Smooth muscle cell (in vitro differentiated cells): ENCODE measurements around the gene LUC7L. TPM values are rescaled to one million over a fixed set of nuclear protein-coding genes. Genes with fewer than 3 reads are reported as not detected.

Source experiments
- DNase-seq: peaks from one replicate; lab custom pipeline; 2025; ENCODE audit not compliant: unreplicated experiment; lab: John Stamatoyannopoulos, UW
- H2AFZ ChIP-seq: fragments of 200-600 bp; sonication (generic); 2 replicates; pipeline ENCODE4 v1.6.0; 2016; ENCODE audit warnings: antibody characterized with exemption, low read depth, mild to moderate bottlenecking
- H3F3A ChIP-seq: fragments of 200-600 bp; sonication (generic); 2 replicates; pipeline ENCODE4 v1.6.0; 2017; ENCODE audit warnings: antibody characterized with exemption, low read depth
- H3K27ac ChIP-seq: fragments of 200-600 bp; sonication (generic); 2 replicates; pipeline ENCODE4 v1.5.1; 2016; ENCODE audit warnings: low read depth, mild to moderate bottlenecking
- H3K27me3 ChIP-seq: fragments of 200-600 bp; sonication (generic); 2 replicates; pipeline ENCODE4 v1.6.1; 2016; ENCODE audit warnings: low read depth, mild to moderate bottlenecking
- H3K36me3 ChIP-seq: fragments of 200-600 bp; sonication (generic); 2 replicates; pipeline ENCODE4 v1.5.1; 2016; ENCODE audit warnings: low read depth
- H3K4me1 ChIP-seq: fragments of 200-600 bp; sonication (generic); 2 replicates; pipeline ENCODE4 v1.5.1; 2016; ENCODE audit warnings: low read depth
- H3K4me2 ChIP-seq: fragments of 200-600 bp; sonication (generic); 2 replicates; pipeline ENCODE4 v1.6.0; 2016; ENCODE audit warnings: mild to moderate bottlenecking
- H3K4me3 ChIP-seq: fragments of 200-600 bp; sonication (generic); 2 replicates; pipeline ENCODE4 v1.5.1; 2016; ENCODE audit warnings: mild to moderate bottlenecking
- H3K79me2 ChIP-seq: fragments of 200-600 bp; sonication (generic); 2 replicates; pipeline ENCODE4 v1.6.0; 2016; ENCODE audit warnings: low read depth, mild to moderate bottlenecking
- H3K9ac ChIP-seq: fragments of 200-600 bp; sonication (generic); 2 replicates; pipeline ENCODE4 v1.6.0; 2016; ENCODE audit warnings: low read depth
- H3K9me3 ChIP-seq: fragments of 200-600 bp; sonication (generic); replicated peaks from 2 replicates; pipeline ENCODE4 v1.5.1; 2016; ENCODE audit warnings: low read depth
- H4K20me1 ChIP-seq: fragments of 200-600 bp; sonication (generic); 2 replicates; pipeline ENCODE4 v1.6.0; 2016; ENCODE audit warnings: low read depth
- CTCF ChIP-seq: fragments of 200-600 bp; sonication (generic); IDR thresholded peaks from 2 replicates; pipeline ENCODE4 v1.5.1; 2017; ENCODE audit warnings: borderline replicate concordance, mild to moderate bottlenecking, antibody characterized with exemption; ENCODE audit not compliant: insufficient read depth, poor library complexity, severe bottlenecking
- WGBS: methylation state at CpG from one replicate; pipeline ENCODE4 v1.1.7; 2016; ENCODE audit warnings: low lambda C conversion rate; 5-methylcytosine and 5-hydroxymethylcytosine counted together
- polyA plus RNA-seq: library from polyadenylated mRNA; unstranded; fragments of >200 nt; fragmentation: Nextera tagmentation; extraction: Ambion mirVana; gene quantifications from 2 replicates; pipeline ENCODE4 v1.2.1, GENCODE V29; 2016
- total RNA-seq: library from RNA; depleted of rRNA; stranded (reverse); fragments of >200 nt; gene quantifications from 2 replicates; pipeline ENCODE4 v1.2.3, GENCODE V29; 2014

The LUC7L gene
- total and polyA plus RNA-seq, 2 experiments from 2014 or later, result 56.2 to 70.6 TPM

GRCh38 chr16:203246-203645 lies 26.0 kb downstream of the LUC7L start:
- H3K36me3 ChIP-seq, result peaks cover 51% of the 10 kb centered on the region
- H3K9me3 ChIP-seq, result no peaks in the 10 kb centered on the region
- TF ChIP-seq CTCF, result no peak
- no peaks in the 10 kb centered on the region for H3K27me3 ChIP-seq
- peak overlapping the region; percentile 22 for H3K4me2 ChIP-seq
- H3F3A ChIP-seq, result peaks cover 4% of the 10 kb centered on the region
- 56% methylated on average over 4 of the region's 4 CpGs for WGBS
- H3K9ac ChIP-seq, result no peak overlapping the region
- DNase-seq, result no peak
- H2AFZ ChIP-seq, result no peak overlapping the region
- peaks cover 4% of the 10 kb centered on the region for H3K4me1 ChIP-seq
- H3K4me3 ChIP-seq, result no peak overlapping the region
- peak overlapping the region; percentile 4 for H3K27ac ChIP-seq
- peaks cover 33% of the 10 kb centered on the region for H3K79me2 ChIP-seq
- peaks cover 95% of the 10 kb centered on the region for H4K20me1 ChIP-seq

DNA sequence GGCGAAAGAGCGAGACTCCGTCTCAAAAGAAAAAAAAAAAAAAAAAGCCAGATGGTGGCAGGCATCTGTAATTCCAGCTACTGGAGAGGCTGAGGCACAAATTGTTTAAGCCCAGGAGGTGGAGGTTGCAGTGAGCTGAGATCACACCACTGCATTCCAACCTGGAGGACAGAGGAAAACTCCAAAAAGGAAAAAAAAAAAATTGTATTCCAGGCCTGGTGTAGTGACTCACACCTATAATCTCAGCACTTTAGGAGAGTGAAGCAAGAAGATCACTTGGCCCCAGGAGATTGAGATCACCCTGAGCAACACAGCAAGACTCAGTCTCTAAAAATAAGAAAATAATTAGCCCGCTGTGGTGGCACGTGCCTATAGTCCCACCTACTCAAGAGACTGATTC lies 28.9 kb downstream of the LUC7L start:
- DNase-seq, result no peak
- WGBS, result 61% methylated on average over 4 of the region's 5 CpGs
- H3K4me2 ChIP-seq, result peak overlapping the region; percentile 67
- H3K4me3 ChIP-seq, result no peak overlapping the region
- no peak overlapping the region for H2AFZ ChIP-seq
- peaks cover 96% of the 10 kb centered on the region for H4K20me1 ChIP-seq
- H3K79me2 ChIP-seq, result peaks cover 31% of the 10 kb centered on the region
- H3K9ac ChIP-seq, result no peak overlapping the region
- H3K9me3 ChIP-seq, result no peaks in the 10 kb centered on the region
- H3F3A ChIP-seq, result peaks cover 4% of the 10 kb centered on the region
- no peaks in the 10 kb centered on the region for H3K27me3 ChIP-seq
- peaks cover 37% of the 10 kb centered on the region for H3K36me3 ChIP-seq
- H3K4me1 ChIP-seq, result peaks cover 4% of the 10 kb centered on the region
- no peak for TF ChIP-seq CTCF
- peak overlapping the region; percentile 76 for H3K27ac ChIP-seq

DNA sequence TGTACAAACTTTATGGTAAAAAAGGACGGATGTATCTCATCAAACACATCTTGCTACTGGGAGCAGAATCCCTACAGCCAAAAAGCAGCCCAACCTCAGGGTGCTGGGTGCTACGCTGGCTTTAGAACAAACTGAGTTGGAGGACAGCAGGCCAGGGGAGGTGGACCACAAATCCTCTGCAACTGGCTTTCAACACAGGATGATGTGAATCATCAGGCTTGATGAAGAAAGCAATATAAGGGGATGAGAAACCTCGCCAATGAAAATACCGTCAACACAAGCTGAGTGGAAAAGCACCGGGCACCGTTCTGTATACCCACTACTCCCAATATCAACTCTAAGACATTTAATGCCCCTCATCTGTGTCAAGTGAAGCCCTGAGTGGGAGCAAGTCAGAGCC lies 34.7 kb downstream of the LUC7L start:
- Histone ChIP-seq H3K4me3 (no peak overlapping the region), H2AFZ (no peak overlapping the region), H3K27me3 (no peaks in the 10 kb centered on the region), H3K9ac (no peak overlapping the region), H3K9me3 (no peaks in the 10 kb centered on the region), H3K4me1 (no peaks in the 10 kb centered on the region), H3K27ac (no peak overlapping the region), H4K20me1 (peaks cover 94% of the 10 kb centered on the region), H3F3A (no peaks in the 10 kb centered on the region), H3K36me3 (peaks cover 30% of the 10 kb centered on the region), H3K79me2 (peaks cover 14% of the 10 kb centered on the region), H3K4me2 (no peak overlapping the region)
- DNase-seq, result no peak
- no peak for TF ChIP-seq CTCF
- 94% methylated on average over 6 of the region's 6 CpGs for WGBS

DNA sequence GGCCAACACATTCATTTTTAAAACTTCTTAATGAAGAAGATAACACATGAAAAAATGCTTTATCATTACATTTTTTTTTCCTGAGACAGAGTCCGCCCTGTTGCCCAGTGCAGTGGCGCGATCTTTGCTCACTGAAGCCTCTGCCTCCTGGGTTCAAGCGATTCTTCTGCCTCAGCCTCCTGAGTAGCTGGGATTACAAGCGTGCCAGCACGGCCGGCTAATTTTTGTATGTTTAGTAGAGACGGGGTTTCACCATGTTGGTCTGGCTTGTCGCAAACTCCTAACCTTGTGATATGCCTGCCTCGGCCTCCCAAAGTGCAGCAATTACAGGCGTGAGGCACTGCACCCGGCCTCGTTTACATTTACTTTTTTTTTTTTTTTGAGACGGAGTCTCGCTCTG lies 35.8 kb downstream of the LUC7L start:
- Histone ChIP-seq H3F3A (no peaks in the 10 kb centered on the region), H3K4me2 (no peak overlapping the region), H3K4me1 (no peaks in the 10 kb centered on the region), H3K27ac (no peak overlapping the region), H3K79me2 (peaks cover 3% of the 10 kb centered on the region), H2AFZ (no peak overlapping the region), H3K9ac (no peak overlapping the region), H3K27me3 (no peaks in the 10 kb centered on the region), H4K20me1 (peaks cover 94% of the 10 kb centered on the region), H3K4me3 (no peak overlapping the region), H3K9me3 (no peaks in the 10 kb centered on the region), H3K36me3 (peaks cover 22% of the 10 kb centered on the region)
- WGBS, result 98% methylated on average over 15 of the region's 15 CpGs
- TF ChIP-seq CTCF, result no peak
- DNase-seq, result no peak
